Fibroblast of mammary gland (primary cell): ENCODE data around the gene FHAD1.

ENCODE experiments used
- DNase-seq: peaks from one replicate; pipeline ENCODE4 v3.0.0-alpha.2; 2010; ENCODE audit warnings: low read depth
- H3K4me3 ChIP-seq: 2 replicates; pipeline ENCODE4 v1.5.1; 2011; ENCODE audit warnings: low read depth, mild to moderate bottlenecking, low read length, moderate library complexity; ENCODE audit not compliant: control insufficient read depth
- TF ChIP-seq, protein P1 (sequence below): conservative IDR thresholded peaks from 2 replicates; pipeline ENCODE4 v1.5.1; 2011; ENCODE audit warnings: low read depth, low read length, inconsistent platforms; ENCODE audit not compliant: control insufficient read depth, insufficient read depth

FHAD1 gene

DNA sequence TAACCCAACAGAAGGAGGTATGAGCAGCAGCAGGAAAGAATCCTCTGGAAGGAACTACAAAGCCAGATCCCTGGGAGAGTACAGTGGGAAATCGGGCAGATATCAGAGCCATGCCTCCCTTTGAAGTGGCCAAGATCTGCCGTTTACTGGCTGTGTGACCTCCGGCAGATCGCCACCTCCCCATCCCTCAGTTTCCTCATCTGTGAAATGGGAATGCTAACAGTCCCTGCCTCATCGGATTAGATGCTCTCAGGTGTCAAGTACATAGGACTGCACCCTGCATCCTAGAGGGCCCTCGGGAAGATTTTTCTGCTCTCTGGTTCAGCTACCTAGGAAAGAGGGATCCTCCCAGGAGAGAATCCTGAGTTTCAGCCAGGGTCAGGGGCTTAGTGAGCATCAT, 102.1 kb downstream of the FHAD1 start:
- H3K4me3 ChIP-seq: no peak overlapping the region
- TF ChIP-seq, protein P1, sequence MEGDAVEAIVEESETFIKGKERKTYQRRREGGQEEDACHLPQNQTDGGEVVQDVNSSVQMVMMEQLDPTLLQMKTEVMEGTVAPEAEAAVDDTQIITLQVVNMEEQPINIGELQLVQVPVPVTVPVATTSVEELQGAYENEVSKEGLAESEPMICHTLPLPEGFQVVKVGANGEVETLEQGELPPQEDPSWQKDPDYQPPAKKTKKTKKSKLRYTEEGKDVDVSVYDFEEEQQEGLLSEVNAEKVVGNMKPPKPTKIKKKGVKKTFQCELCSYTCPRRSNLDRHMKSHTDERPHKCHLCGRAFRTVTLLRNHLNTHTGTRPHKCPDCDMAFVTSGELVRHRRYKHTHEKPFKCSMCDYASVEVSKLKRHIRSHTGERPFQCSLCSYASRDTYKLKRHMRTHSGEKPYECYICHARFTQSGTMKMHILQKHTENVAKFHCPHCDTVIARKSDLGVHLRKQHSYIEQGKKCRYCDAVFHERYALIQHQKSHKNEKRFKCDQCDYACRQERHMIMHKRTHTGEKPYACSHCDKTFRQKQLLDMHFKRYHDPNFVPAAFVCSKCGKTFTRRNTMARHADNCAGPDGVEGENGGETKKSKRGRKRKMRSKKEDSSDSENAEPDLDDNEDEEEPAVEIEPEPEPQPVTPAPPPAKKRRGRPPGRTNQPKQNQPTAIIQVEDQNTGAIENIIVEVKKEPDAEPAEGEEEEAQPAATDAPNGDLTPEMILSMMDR: no peak
- DNase-seq: no peak

DNA sequence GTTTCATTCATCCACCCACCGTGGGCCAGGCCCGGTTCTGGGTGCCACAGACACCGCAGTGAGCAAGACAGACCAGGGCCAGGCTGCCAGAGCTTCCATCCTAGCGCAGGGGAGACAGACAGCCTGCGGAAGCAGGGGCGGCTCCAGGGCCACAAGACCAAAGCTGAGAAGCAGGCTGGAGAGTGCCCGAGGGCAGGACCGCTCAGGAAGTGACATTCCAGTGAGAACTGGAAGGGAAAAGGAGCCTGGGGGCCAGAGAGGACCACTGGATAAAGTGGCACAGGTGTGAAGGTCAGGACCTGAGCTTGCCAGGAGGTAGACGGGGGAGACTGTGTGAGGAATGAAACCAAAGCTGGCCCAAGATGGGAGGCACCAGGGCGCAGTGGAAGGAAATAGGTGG, 103.1 kb downstream of the FHAD1 start:
- DNase-seq: no peak
- no peak overlapping the region for H3K4me3 ChIP-seq
- TF ChIP-seq, protein P1: no peak

DNA sequence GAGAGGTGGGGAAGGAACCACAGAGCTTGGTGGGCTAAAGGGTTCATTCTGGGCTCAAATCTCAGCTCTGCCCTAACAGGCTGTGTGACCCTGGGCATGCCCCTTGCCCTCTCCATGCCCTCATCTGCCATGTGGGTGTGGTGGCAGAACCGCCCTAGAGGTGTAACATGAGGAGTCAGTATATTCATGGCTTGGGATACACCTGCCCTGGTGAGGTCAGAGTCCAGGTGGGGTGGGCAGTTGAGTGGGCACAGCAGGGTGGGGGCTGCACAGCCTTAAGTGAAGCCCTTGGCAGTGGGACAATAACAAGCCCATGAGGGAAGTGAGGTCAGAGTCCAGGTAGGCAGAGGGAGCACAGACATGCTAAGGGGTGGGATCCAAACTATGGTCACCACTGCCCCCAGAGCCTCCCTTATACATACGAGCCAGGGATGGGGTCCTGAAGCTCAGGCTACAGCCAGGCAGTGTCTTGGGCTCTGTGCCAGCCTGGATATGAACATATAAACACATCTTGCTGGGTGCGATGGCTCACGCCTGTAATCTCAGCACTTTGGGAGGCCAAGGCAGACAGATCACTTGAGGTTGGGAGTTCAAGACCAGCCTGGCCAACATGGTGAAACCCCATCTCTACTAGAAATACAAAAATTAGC, 103.7 kb downstream of the FHAD1 start:
- TF ChIP-seq, protein P1: no peak
- no peak overlapping the region for H3K4me3 ChIP-seq
- no peak for DNase-seq

DNA sequence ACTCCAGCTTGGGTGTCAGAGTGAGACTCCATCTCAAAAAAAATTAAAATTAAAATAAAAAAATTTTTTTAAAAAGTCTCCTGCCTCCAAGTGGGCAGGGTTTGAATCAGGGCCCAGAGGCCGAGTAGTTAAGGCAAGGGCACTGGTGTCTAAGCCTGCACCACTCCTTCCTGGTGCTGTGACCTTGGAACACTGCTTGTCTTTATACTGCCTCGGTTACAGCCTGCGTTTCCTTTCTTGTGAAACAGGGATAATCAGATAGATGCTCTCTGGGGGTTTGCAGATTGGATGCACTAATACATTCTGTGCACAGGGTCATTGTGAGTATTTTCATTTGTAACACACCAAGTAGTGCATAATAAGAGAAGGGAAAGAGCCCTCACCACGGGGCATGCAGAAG, 104.3 kb downstream of the FHAD1 start:
- no peak overlapping the region for H3K4me3 ChIP-seq
- TF ChIP-seq, protein P1: no peak
- no peak for DNase-seq

DNA sequence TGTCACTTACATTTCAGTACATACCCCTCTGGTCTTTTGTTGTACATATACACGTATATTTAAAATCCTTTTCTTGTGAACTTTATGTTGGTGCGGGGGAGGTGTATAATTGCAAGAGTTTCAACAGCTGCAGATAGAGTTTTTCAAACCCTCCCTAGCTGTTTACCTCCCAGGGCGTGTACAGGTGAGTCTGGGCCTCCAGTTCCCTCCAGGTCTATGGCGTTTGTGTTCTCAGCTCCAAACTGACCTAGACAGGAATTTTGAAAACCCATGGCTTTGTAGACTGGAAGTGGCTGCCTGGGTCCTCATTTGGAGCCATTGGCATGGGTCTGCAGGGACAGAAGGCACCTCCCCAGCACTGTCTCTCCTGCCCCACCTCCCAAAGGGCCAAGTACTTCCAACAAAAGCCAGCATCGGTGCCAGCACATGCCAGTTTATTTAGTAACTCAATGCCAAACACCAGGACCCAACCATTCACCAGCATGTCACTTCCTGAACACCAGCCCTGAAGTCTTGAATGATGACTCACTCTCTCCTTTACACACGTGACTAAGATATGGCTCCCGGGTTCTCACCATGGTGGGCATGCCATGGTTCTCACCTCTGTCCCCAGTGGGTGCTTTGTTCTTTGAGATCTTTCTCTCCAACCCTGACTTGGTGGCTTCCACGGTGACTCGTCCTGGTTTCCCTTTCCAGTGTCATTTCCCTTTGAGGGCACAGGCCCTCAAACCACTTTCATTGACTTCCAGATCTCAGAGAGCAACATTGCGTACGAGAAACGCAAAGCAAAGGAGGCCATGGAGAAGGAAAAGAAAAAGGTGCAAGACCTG, 105.3 kb downstream of the FHAD1 start:
- TF ChIP-seq, protein P1: no peak
- peak; percentile 76 for DNase-seq
- H3K4me3 ChIP-seq: no peak overlapping the region

DNA sequence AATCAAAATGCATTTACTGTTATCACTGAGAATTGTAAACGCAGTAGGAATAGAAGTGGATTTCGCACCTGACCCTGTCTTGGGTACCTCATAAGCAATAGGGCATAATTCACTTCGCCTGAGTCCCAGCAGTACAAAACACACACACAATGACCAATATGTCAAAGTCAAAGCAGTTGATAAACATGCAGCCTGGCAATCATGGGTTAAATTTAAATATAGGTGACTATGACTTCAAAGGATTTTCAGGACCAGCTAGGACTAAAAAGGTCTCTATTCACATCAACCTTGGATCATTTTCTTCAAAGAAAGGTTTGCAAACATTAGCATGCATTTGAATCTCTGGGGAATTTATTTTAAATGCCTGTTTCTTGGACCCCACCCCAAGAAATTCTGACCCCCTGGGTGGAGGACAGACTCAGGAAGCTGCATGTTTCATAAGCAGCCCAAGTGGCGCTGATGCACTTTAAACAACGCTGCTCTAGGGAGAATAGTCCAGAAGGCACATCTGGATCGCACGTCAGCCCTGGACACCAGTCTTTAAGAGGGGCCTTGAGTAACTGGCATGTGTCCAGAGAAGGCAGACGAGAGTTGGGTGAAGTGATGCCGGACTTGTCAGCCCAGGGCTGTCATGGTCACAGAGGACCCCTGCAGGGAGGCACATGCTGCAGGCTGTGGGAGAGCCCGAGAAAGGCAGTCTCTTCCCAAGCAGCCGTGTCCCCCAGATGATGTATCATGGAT, 107.0 kb downstream of the FHAD1 start:
- DNase-seq: no peak
- no peak overlapping the region for H3K4me3 ChIP-seq
- TF ChIP-seq, protein P1: no peak
